Neural cell (in vitro differentiated cells): ENCODE results near the gene OAS3. TPM values are rescaled to one million over a fixed set of nuclear protein-coding genes. Genes with fewer than 3 reads are reported as not detected.

Source experiments
- H2AFZ ChIP-seq: fragments of 200-600, 300-800 bp; sonication (generic), shearing (Covaris generic); 2 replicates; pipeline ENCODE4 v1.6.0; 2014; ENCODE audit warnings: low read depth, mild to moderate bottlenecking, antibody characterized with exemption, low read length, moderate library complexity
- H3F3A ChIP-seq: fragments of 200-600 bp; shearing (Covaris generic); 2 replicates; pipeline ENCODE4 v1.6.1; 2016; ENCODE audit warnings: mild to moderate bottlenecking, moderate library complexity, mixed read lengths, antibody characterized with exemption, low read length; ENCODE audit not compliant: insufficient read depth, poor library complexity, severe bottlenecking
- H3K27ac ChIP-seq: fragments of 200-600, 300-800 bp; sonication (generic), shearing (Covaris generic); 2 replicates; pipeline ENCODE4 v1.5.1; 2014; ENCODE audit warnings: mild to moderate bottlenecking, low read length, moderate library complexity
- H3K27me3 ChIP-seq: fragments of 300-800, 200-600 bp; sonication (generic), shearing (Covaris generic); 2 replicates; pipeline ENCODE4 v1.6.0; 2014; ENCODE audit warnings: mild to moderate bottlenecking, low read depth, low read length, moderate library complexity; ENCODE audit not compliant: insufficient read depth
- H3K36me3 ChIP-seq: fragments of 300-800, 200-600 bp; sonication (generic), shearing (Covaris generic); 2 replicates; pipeline ENCODE4 v1.5.1; 2014; ENCODE audit warnings: mild to moderate bottlenecking, antibody characterized with exemption, low read length, moderate library complexity; ENCODE audit not compliant: insufficient read depth
- H3K4me2 ChIP-seq: fragments of 300-800, 200-600 bp; sonication (generic), shearing (Covaris generic); 2 replicates; pipeline ENCODE4 v1.6.0; 2014; ENCODE audit warnings: mild to moderate bottlenecking, low read length
- H3K4me3 ChIP-seq: fragments of 300-800, 200-600 bp; sonication (generic), shearing (Covaris generic); 2 replicates; pipeline ENCODE4 v1.5.1; 2014; ENCODE audit warnings: mild to moderate bottlenecking, low read length, moderate library complexity
- H3K79me2 ChIP-seq: fragments of 200-600 bp; shearing (Covaris generic); replicated peaks from 2 replicates; pipeline ENCODE4 v1.6.0; 2014; ENCODE audit warnings: mild to moderate bottlenecking, low read length, moderate library complexity; ENCODE audit not compliant: insufficient read depth
- H3K9ac ChIP-seq: fragments of 300-800, 200-600 bp; sonication (generic), shearing (Covaris generic); 2 replicates; pipeline ENCODE4 v1.6.1; 2016; ENCODE audit warnings: mild to moderate bottlenecking, low read length, mixed read lengths
- H3K9me2 ChIP-seq: fragments of 200-600 bp; shearing (Covaris generic); 2 replicates; pipeline ENCODE4 v1.6.1; 2016; ENCODE audit warnings: mild to moderate bottlenecking, low read length, mixed read lengths; ENCODE audit not compliant: insufficient read depth
- H3K9me3 ChIP-seq: fragments of 200-600, 300-800 bp; sonication (generic), shearing (Covaris generic); 2 replicates; pipeline ENCODE4 v1.6.1; 2016; ENCODE audit warnings: mild to moderate bottlenecking, mixed run types, low read length, moderate library complexity, mixed read lengths
- H4K20me1 ChIP-seq: fragments of 200-600 bp; shearing (Covaris generic); 2 replicates; pipeline ENCODE4 v1.6.1; 2016; ENCODE audit warnings: mild to moderate bottlenecking, mixed run types; ENCODE audit not compliant: insufficient read depth
- CTCF ChIP-seq: fragments of 450-650 bp; IDR thresholded peaks from 2 replicates; pipeline ENCODE4 v1.5.1; 2014; ENCODE audit warnings: antibody characterized with exemption, mild to moderate bottlenecking, moderate library complexity; ENCODE audit not compliant: poor library complexity, severe bottlenecking
- EP300 ChIP-seq: fragments of 450-650 bp; conservative IDR thresholded peaks from 2 replicates; pipeline ENCODE4 v1.6.1; 2014; ENCODE audit warnings: antibody characterized with exemption, mild to moderate bottlenecking, moderate library complexity; ENCODE audit not compliant: poor library complexity, severe bottlenecking
- EZH2 ChIP-seq: fragments of 200-600, 300-800 bp; shearing (Covaris generic), sonication (generic); IDR thresholded peaks from 2 replicates; pipeline ENCODE4 v1.6.1; 2014; ENCODE audit warnings: antibody characterized with exemption, low read length, borderline replicate concordance, mild to moderate bottlenecking; ENCODE audit not compliant: insufficient read depth, poor library complexity, severe bottlenecking
- MXI1 ChIP-seq: fragments of 450-650 bp; conservative IDR thresholded peaks from 2 replicates; pipeline ENCODE4 v1.6.1; 2014; ENCODE audit warnings: antibody characterized with exemption, mild to moderate bottlenecking; ENCODE audit not compliant: poor library complexity, severe bottlenecking
- POLR2AphosphoS5 ChIP-seq: IDR thresholded peaks from 2 replicates; pipeline ENCODE4 v1.6.1; 2012
- RAD21 ChIP-seq: fragments of 450-650 bp; conservative IDR thresholded peaks from 2 replicates; pipeline ENCODE4 v1.6.1; 2014; ENCODE audit warnings: antibody characterized with exemption, mild to moderate bottlenecking, moderate library complexity
- REST ChIP-seq: IDR thresholded peaks from 2 replicates; pipeline ENCODE4 v1.6.1; 2012; ENCODE audit warnings: borderline replicate concordance
- SMC3 ChIP-seq: fragments of 450-650 bp; conservative IDR thresholded peaks from 2 replicates; pipeline ENCODE4 v1.6.1; 2014; ENCODE audit warnings: antibody characterized with exemption, mild to moderate bottlenecking, moderate library complexity; ENCODE audit not compliant: poor library complexity
- TAF1 ChIP-seq: IDR thresholded peaks from 2 replicates; pipeline ENCODE4 v1.6.1; 2012; ENCODE audit warnings: low read depth
- polyA plus RNA-seq: library from polyadenylated mRNA; depleted of rRNA; stranded (reverse); fragments of >200 nt; gene quantifications from 2 replicates; pipeline ENCODE4 v1.2.3, GENCODE V29; 2014

Gene OAS3
- polyA plus RNA-seq, 1 donor from 2014 or later, result not detected

- Histone ChIP-seq H3K79me2 (no peaks in the 10 kb centered on the region), H3K9me3 (no peaks in the 10 kb centered on the region), H3K9me2 (no peaks in the 10 kb centered on the region), H3K4me3 (no peak within 1 kb of the TSS), H3K9ac (no peak within 1 kb of the TSS), H3F3A (no peaks in the 10 kb centered on the region), H3K27me3 (no peaks in the 10 kb centered on the region), H2AFZ (no peak within 1 kb of the TSS), H3K27ac (no peak within 1 kb of the TSS), H4K20me1 (no peaks in the 10 kb centered on the region), H3K36me3 (no peaks in the 10 kb centered on the region), H3K4me2 (no peak within 1 kb of the TSS)
- TF ChIP-seq EP300, result no peak
- TF ChIP-seq TAF1, result no peak
- no peak for TF ChIP-seq REST
Observed at GRCh38 chr12:112978163-112979040, 40.1 kb downstream of the OAS3 start, which contains the start of gene OAS2. TSS of gene OAS2 (plus strand) at chr12:112978519. CDS start at chr12:112978609, 90 bp downstream.

GRCh38 chr12:112979041-112979680 is 40.9 kb downstream of the OAS3 start:
- Histone ChIP-seq H3K79me2 (no peaks in the 10 kb centered on the region), H3K9ac (no peak overlapping the region), H3K27me3 (no peaks in the 10 kb centered on the region), H2AFZ (no peak overlapping the region), H3K9me2 (no peaks in the 10 kb centered on the region), H3K27ac (no peak overlapping the region), H3K36me3 (no peaks in the 10 kb centered on the region), H3K4me2 (no peak overlapping the region), H3K9me3 (no peaks in the 10 kb centered on the region), H3F3A (no peaks in the 10 kb centered on the region), H3K4me3 (no peak overlapping the region), H4K20me1 (no peaks in the 10 kb centered on the region)
- no peak for TF ChIP-seq CTCF
- TF ChIP-seq REST, result no peak
- no peak for TF ChIP-seq SMC3
- no peak for TF ChIP-seq TAF1
- no peak for TF ChIP-seq EZH2
- no peak for TF ChIP-seq RAD21
- no peak for TF ChIP-seq POLR2AphosphoS5
- no peak for TF ChIP-seq MXI1
- no peak for TF ChIP-seq EP300
